Middle frontal gyrus (tissue), 1 donor: Measurements from ENCODE around the gene TCF12.
"Not testable (repeated sequence)": the region's sequence is repeated elsewhere in the genome, so short reads cannot be mapped to it uniquely, and the experiment has no call there.

ENCODE experiments used
- DNase-seq: peaks from one replicate; pipeline ENCODE4 v3.0.0-alpha.2; 2015; ENCODE audit warnings: low spot score; ENCODE audit errors: extremely low spot score

Gene TCF12

DNA sequence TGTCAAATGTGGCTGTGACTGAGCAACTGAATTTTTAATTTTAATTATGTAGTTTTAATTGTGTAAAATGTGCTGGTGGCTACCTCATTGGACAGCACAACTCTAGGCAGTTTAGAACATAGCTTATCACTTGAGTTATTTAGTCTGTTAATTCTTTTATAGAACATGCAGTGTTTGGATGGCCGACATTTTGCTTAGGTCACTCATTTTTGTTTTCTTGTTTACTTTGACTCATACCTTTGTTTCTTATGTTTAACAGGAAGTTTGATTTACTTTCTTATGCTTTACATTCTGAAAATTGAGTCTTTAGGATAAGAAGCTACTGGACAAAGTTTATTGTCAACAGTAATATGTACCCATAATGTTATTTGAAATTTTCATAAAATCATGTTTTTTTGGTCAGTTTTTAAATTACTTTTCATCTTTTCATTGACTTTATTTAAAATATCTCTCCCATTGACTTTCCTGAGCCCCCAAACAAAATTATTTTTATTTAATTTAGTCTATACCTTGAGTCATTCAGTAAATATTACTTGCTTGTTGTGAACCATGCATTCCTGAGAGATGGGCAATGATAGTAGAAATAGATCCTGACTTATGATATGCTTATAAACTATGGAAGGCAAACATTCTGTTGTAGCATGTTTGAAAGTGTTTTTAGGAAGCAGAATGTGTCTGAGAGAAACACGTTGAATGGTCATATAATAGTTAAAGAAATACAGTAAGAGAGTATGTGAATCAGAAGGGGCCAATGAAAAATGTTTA is 60.6 kb downstream of the TCF12 start:
- no peak for DNase-seq

DNA sequence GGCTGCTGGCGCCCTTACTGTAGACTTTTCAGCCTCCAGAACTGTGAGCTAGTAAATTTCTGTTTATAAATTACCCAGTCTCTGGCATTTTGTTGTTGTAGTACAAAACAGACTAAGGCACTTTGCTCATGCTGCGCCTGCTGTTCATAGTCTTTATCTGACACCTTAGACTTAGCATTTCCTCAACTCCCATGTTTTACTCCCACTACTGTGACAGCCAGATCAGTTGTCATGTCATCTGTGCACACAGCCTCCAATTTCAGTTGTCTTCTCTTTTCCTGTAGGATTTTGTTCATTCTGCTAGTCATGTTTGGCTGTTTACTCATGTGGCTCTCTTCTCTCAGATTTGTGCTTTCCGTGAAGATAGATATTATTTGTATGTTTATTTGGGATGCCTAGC is 62.0 kb downstream of the TCF12 start:
- no peak for DNase-seq

DNA sequence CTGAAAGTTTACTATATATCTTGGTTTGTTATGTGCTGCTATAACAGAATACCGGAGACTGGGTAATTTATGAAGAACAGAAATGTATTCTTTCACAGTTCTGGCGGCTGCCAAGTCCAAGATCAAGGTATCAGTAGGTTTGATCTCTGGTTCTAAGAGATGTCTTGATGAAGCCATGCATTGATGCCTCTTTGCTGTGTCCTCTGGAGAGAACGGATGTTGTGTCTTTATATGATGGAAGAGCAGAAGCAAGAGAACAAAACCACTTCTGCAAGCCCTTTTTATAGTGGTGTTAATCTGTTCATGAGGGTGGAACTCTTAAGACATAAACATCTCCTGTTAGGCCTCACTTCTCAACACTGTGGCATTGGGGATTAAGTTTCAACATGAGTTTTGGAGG is 62.7 kb downstream of the TCF12 start:
- DNase-seq: no peak

DNA sequence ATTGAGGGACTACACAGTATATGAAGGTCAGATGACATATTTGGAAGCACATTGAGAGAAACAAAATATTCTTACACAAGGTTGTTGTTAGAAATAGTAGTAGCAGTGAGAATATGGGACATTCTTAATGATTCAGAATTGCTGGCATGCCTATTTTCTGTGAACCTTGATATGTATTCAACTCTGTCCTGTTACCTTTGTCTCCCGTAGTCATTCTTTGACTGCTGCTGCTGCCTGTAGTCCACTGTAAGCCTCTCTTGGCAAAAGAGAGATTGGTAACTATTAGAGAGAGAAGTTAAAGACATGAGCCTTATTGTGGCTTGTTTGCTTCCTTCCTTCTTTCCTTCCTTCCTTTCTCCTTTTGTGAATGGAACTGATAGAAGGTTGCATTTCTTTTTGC is 64.5 kb downstream of the TCF12 start:
- no peak for DNase-seq

DNA sequence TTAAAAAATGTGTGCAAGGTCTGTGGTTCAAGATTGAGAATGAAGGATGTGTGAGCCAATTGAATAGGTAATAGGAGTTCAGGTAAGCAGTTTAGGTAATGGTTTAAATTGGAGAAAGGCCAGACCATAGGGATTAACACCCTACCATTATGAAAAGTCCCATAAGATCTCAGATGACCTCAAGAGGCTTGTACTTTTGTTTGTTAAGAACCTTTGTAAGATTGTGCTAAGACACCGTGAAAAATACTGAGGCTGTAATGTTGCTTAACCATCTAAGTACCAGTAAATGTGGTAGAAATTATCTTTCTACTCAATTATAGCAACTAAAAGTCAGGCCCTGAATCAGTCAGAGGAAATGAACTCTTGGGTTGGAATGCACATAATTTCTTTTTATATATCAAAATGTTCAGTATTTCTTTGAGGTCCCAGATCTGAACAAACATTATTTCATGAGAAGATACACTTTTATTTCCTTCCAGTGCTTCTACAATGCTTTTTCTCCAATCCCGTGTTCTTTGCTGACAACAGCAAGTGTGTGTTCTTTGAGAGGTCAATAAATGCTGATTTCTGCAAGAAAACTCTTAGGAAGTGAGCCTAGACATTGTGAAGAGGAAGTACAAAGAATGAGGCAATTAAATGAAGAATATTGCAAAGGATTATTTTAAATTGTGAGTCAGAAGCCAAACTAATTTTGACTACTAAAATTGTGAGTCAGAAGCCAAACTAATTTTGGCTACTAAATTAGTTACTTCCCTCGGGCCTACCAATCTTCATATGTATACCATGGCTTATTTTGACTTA is 66.4 kb downstream of the TCF12 start:
- DNase-seq: no peak

DNA sequence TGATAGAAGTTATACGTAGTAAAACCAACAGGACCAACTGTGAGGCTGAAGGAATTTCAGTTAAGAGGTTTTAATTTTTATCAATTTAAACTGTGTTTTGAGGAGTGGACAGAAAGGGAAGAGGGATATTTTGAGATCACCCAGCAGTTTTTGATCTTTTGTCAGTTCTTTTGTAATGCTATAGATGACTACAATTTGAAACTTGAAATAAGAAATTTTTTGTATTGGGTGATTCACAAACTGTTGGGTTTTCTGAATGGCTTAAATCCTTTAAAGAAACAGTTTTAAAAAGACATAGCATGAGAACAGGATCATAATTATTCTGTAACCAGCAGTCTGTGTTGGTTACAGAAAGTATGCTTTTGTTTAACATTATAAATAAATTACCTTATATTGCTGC is 67.4 kb downstream of the TCF12 start:
- no peak for DNase-seq

DNA sequence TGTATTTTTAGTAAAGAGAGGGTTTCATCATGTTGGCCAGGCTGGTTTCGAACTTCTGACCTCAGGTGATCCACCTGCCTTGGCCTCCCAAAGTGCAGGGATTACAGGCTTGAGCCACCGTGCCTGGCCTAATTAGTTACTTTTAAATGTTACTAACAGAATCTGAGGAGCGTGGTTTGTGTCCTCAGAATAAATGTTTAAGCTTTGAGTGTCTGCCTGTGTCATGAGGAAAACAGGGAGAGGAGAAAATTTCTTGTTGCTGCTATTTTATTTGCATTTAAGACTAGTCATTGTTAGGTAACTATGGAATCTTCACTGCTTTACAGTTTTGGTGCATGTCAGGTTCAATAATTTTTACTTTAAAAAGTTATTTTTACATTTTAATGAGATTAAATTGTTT is 68.8 kb downstream of the TCF12 start:
- no peak for DNase-seq

DNA sequence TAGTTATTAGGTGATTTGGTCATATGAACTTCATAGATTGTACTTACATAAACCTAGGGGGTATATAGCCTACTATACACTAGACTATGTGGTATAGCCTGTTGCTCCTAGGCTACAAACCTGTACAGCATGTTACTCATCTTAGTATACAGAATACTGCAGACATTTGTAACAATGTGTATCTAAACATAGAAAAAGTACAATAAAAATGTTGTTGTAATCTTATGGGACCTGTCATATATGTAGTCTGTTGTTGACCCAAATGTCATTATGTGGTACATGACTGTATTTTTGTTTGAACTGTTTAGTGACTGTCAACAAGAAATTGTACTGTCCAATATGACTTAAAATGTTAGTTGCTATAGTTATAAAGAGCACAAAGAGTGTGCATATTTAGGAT is 69.8 kb downstream of the TCF12 start:
- no peak for DNase-seq

DNA sequence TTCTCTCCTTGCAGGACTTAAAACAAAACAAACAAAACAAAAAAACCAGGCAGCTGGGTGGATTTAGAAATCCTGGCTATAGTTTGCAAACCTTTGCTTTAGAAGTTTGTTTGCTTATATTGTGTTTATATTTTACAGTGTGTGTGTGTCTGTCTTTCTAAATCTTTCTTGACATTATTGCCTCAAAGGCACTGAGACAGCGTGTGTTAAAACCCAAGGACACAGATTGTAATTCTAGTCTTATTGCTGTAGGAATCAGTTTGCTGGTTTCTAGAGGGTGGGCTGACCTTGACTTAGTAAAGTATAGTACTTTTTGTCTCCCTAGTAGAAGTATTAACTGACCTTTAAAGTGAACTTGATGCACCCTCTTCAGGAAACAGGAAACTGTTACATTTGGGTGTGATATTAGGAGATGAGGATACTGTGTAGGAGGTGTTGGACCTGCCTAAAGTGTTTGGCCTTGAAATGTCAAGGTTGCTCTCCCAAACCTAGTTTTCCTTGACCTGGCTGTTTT is 71.0 kb downstream of the TCF12 start:
- DNase-seq: no peak

DNA sequence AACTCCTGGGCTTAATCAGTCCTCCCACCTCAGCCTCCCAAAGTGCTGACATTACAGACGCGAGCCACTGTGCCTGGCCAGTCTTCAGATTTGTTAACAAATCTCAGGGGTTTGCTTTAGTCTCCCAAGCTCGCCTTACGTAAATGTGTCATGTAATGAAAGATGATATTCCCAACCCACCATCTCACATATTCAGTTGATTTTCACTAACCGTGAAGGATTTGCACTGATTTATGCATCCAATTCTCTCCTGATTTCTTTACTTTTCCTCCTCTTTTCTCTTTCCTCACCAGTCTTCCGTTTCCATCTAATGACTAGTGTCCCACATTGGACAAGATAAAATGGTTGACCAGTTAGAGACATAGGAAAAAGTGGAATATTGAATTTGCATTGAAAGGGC is 72.6 kb downstream of the TCF12 start:
- no peak for DNase-seq

DNA sequence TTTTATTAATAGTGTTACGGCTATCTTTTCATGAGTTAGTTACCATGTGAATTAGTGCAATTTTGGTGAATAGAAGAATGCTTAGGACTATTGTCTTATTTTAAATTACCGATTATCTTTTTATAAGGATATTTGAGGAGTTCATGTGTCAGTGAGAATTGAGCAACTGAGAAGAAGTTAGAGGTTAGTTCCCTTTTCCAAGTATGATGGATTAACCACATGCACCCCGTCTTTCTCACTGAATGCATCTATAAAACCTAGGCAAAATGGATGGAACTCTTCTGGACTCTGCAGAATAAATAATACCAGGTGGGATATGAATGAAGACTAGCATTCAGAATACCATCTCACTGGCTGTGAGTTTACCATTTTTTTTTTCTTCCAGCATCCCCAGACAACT is 74.3 kb downstream of the TCF12 start:
- no peak for DNase-seq

DNA sequence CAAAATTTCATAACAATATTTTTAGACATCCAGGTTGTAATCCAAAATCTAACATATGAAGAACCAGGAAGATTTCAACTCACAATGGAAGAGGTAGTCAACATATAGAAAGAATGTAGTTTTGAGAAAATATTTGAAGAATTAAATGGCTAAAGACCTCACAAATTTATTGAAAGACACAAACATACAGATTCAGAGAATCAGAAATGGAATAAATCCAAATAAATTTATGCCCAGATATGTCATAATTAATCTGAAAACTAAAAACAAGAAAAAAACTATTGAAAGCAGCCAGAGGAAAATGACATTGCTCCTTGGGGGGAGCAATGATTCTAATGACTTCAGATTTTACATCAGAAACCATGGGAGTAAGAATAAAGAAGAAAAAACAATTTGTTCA is 75.8 kb downstream of the TCF12 start:
- no peak for DNase-seq

DNA sequence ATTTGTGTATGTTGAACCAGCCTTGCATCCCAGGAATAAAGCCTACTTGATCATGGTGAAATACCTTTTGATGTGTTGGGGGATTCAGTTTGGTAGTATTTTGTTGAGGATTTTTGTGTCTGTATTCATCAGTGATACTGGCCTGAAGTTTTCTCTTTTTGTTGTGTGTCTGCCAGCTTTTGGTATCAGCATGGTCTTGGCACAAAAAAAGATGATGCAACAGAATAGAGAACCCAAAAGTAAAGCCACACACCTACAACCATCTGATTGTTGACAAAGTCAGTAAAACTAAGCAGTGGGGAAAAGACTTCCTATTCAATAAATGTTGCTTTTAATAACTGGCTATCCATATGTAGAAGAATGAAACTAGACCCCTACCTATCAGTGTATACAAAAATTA is 77.6 kb downstream of the TCF12 start:
- no peak for DNase-seq

DNA sequence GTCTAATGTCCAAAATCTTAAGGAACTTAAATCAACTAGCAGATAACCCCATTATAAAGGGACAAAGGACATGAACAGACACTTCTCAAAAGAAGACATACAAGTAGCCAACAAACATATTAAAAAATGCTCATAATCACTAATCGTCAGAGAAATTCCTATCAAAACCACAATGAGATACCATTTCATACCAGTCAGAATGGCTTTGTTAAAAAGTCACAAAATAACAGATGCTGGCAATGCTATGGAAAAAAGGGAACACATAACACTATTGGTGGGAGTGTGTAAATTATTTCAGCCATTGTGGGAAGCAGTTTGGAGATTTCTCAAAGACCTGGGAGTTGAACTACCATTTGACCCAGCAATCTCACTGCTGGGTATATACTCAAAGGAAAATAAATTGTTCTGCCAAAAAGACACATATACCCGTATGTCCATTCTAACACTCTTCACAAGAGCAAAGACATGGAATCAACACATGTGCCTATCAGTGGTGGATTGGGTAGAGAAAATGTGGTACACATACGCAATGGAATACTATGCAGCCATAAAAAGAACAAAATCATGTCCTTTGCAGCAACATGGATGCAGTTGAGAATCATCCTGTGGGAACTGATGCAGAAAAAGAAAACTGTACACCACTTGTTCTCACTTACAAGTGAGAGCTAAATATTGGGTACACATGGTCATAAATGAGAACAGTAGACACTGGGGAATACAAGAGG is 78.5 kb downstream of the TCF12 start:
- no peak for DNase-seq

DNA sequence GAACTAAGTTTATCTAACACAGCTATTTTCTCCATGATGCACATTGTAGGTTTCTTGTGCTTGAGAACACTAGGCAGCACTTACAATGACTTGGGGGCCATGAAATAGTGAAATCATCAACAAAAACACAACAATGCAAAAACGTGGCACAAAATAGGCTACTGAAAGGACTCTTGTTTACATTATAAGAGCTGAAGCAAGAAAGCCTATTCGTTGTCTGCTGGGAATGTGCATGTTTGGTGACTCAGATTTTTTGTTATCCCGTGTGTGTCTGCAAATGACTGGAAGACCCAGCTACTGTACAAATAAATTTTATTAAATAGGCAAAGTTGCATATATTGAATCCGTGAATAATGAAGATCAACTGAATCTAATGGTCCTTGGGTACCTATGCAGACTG is 85.0 kb downstream of the TCF12 start:
- no peak for DNase-seq

DNA sequence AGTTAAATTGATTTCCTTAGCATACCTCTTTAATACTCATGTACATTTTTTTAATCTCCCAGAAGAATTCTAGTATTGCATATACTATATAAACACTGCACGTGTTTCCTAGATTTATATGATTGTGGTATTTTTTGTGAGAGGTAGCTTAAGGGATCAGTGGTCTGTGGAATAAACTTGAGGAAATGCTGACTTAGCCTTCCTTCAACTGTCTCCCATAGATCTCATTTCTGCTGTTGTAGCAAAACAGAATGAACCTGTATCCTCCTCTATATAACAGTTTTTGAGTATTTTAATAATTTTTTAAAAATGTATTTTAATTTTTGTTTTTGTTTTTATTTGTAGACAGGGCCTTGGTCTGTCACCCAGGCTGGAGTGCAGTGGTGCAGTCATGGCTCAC is 86.8 kb downstream of the TCF12 start:
- no peak for DNase-seq

DNA sequence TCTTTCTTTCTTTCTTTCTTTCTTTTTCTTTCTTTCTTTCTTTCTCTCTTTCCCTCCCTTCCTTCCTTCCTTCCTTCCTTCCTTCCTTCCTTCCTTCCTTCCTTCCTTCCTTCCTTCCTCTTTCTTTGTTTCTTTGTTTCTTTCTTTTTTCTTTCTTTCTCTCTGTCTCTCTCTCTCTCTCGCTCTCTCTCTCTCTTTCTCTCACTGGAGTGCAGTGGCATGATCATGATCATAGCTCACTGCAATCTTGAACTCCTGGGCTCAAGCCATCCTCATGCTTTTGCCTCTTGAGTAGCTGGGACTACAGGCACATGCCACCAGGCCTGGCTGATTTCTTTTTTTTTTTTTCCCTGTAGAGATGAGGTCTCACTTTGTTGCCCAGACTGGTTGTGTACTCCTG is 89.4 kb downstream of the TCF12 start:
- DNase-seq: not testable (repeated sequence)

DNA sequence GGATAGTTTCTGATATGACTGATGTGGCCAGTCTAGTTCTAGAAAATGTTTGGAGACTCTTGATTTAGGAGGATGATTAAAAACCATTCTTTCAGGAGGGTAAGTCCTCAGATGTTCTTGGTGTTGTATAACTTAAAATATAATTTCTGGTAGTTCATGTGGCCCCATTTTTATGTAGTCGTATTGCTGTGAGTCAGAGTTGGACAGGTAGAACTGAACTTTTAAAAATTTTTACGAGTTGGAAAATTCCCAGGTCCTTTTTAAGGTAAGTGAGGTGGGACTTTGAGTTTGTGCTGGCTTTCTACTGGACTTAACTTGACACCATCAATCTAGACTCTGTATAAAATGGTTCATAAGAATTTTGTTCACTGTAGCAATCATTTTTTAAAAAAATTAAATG is 92.3 kb downstream of the TCF12 start:
- no peak for DNase-seq

DNA sequence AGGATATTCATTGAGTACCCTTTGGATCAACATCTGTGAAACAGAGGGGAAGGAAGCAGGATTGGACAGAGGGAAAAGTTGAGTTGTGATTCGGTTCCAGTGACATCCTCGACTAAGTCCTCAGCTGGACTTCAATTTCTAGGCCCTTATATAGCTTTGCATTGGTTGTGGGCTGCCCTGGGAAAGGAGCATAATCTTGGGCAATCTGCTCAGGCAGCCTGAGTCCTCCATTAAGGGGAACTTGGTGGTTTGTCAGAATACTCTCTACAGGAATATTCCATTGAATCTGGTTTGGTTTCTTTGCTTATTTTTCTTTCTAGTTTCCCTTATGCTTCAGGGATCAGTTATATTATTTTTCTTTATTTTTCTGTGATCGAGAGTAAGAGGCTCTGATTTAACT is 94.1 kb downstream of the TCF12 start:
- no peak for DNase-seq

DNA sequence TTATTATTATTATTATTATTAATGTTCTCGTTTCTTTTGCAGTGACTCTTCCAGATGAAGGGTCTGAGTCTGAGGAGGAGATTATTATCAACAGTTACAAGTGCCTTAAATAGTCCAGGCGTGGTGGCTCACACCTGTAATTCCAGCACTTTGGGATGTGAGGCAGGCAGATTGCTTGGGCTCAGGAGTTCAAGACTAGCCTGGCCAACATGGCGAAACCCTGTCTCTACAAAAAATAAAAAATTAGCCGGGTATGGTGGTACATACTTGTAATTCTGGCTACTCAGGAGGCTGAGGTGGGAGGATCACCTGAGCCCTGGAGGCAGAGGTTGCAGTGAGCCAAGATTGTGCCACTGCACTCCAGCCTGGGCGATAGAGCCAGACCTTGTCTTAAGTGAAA is 96.5 kb downstream of the TCF12 start:
- DNase-seq: not testable (repeated sequence)

DNA sequence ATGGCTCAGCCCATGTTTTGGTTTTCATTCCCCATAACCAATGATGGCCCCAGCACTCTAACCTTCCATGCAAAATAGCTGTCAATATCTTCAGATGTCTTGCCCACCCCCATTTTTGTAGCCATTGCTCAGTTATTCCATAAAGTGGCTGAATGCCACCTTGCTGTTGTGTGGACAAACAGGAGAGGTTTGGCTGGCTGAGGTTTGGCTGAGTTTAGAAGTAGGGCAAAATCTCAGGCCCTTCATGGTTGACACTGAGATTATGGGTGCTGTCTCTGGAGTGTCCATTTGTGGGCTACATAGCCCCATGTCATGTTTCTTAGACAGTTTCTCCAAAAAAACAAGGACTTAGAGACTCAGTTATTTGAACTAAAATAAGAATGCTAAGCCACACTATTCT is 96.9 kb downstream of the TCF12 start:
- no peak for DNase-seq

DNA sequence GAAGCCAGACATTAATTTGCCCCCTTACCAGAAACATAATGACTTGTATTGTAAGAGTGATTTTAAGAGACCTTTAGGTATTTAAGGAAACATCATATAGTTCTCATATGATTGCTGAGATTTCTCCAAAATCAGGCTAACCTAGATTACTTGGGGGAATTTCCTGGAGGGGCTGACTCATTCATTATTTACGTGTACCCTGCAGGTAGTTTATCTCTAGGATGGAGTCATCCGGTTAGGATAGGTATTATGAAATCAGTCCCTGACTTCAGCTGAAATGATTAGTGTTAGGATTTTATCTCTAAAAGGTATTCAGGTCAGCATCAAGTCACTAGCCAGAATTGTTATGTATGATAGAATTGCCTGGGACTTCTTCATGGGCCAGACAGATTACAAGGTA is 97.5 kb downstream of the TCF12 start:
- no peak for DNase-seq
